Thoracic aorta (tissue), 2 donors: ENCODE data around the gene GON4L. TPM values are rescaled to one million over a fixed set of nuclear protein-coding genes. Genes with fewer than 3 reads are reported as not detected.

Source experiments
- ATAC-seq: fragments of 150-250 bp; one replicate; pipeline ENCODE4 v1.8.0; 2017; ENCODE audit warnings: low read depth; ENCODE audit not compliant: insufficient number of reproducible peaks, low FRiP score
- DNase-seq: peaks from one replicate; pipeline ENCODE4 v3.0.0-alpha.2; 2020; ENCODE audit warnings: low spot score
- H3K27ac ChIP-seq, 2 donors: fragments of 200-600 bp; sonication (generic); 1 replicate in 1 of 2; 2 replicates in 1 of 2; pipeline ENCODE4 v1.5.1; 2016; ENCODE audit warnings: mild to moderate bottlenecking in 2 of 2, moderate library complexity in 2 of 2
- H3K27me3 ChIP-seq: fragments of 200-600 bp; sonication (generic); replicated peaks from 2 replicates; pipeline ENCODE4 v1.6.0; 2016; ENCODE audit warnings: mild to moderate bottlenecking; ENCODE audit not compliant: insufficient read depth
- H3K36me3 ChIP-seq: fragments of 200-600 bp; sonication (generic); one replicate; pipeline ENCODE4 v1.5.1; 2016
- H3K4me1 ChIP-seq, 2 donors: fragments of 200-600 bp; sonication (generic); 1 replicate in 1 of 2; 2 replicates in 1 of 2; pipeline versions ENCODE4 v1.5.1 to v1.6.0; 2016; ENCODE audit warnings: low read depth in 2 of 2, mild to moderate bottlenecking in 1 of 2; ENCODE audit not compliant: control insufficient read depth in 1 of 2
- H3K4me3 ChIP-seq: fragments of 200-600 bp; sonication (generic); 2 replicates; pipeline ENCODE4 v1.5.1; 2016; ENCODE audit warnings: mild to moderate bottlenecking
- H3K9me3 ChIP-seq: fragments of 200-600 bp; sonication (generic); 2 replicates; pipeline ENCODE4 v1.5.1; 2016
- CTCF ChIP-seq: fragments of 200-600 bp; sonication (generic); IDR thresholded peaks from one replicate; pipeline ENCODE4 v1.5.1; 2019; ENCODE audit warnings: antibody characterized with exemption
- total RNA-seq, 2 donors: library from RNA; depleted of rRNA; stranded (reverse); fragments of >200 nt; gene quantifications; one replicate each; pipeline versions ENCODE4 v1.1.0 to v1.2.3, GENCODE V29; 2016

Gene GON4L
- total RNA-seq, 2 donors from 2014 or later: 39.3 to 83.2 TPM

GRCh38 chr1:155744711-155745283, 112.2 kb downstream of the GON4L start:
- no peak for TF ChIP-seq CTCF
- H3K4me3 ChIP-seq: peak overlapping the region; percentile 82
- DNase-seq (no peak), ATAC-seq (no peak)
- H3K27ac ChIP-seq: peak overlapping the region; percentile 43 to 85
- H3K27me3 ChIP-seq: no peaks in the 10 kb centered on the region
- no peaks in the 10 kb centered on the region for H3K9me3 ChIP-seq
- H3K36me3 ChIP-seq: no peaks in the 10 kb centered on the region
- peaks cover 4 to 8% of the 10 kb centered on the region in 2 donors for H3K4me1 ChIP-seq

- no peak overlapping the region for H3K4me3 ChIP-seq
- H3K27me3 ChIP-seq: no peaks in the 10 kb centered on the region
- H3K9me3 ChIP-seq: no peaks in the 10 kb centered on the region
- TF ChIP-seq CTCF: no peak
- ATAC-seq (no peak), DNase-seq (no peak)
- no peaks in the 10 kb centered on the region for H3K36me3 ChIP-seq
- no peak overlapping the region for H3K27ac ChIP-seq
- H3K4me1 ChIP-seq: peaks cover 4 to 8% of the 10 kb centered on the region in 2 donors
These were observed 115.1 kb downstream of the GON4L start for GRCh38 chr1:155741908-155742307.

GRCh38 chr1:155740995-155741394, 116.0 kb downstream of the GON4L start:
- peaks cover 4 to 8% of the 10 kb centered on the region in 2 donors for H3K4me1 ChIP-seq
- peaks cover 7% of the 10 kb centered on the region for H3K36me3 ChIP-seq
- TF ChIP-seq CTCF: no peak
- H3K4me3 ChIP-seq: no peak overlapping the region
- ATAC-seq (no peak), DNase-seq (no peak)
- no peaks in the 10 kb centered on the region for H3K9me3 ChIP-seq
- H3K27ac ChIP-seq: no peak overlapping the region
- H3K27me3 ChIP-seq: no peaks in the 10 kb centered on the region

GRCh38 chr1:155729031-155729898, 127.7 kb downstream of the GON4L start:
- H3K4me3 ChIP-seq: no peak overlapping the region
- DNase-seq: peak; percentile 9
- peaks cover 4 to 6% of the 10 kb centered on the region in 2 donors for H3K4me1 ChIP-seq
- H3K36me3 ChIP-seq: peaks cover 8% of the 10 kb centered on the region
- ATAC-seq: no peak
- no peaks in the 10 kb centered on the region for H3K27me3 ChIP-seq
- TF ChIP-seq CTCF: peak; percentile 61
- H3K27ac ChIP-seq: no peak overlapping the region
- H3K9me3 ChIP-seq: no peaks in the 10 kb centered on the region

- Histone ChIP-seq H3K9me3 (no peaks in the 10 kb centered on the region), H3K4me1 (peaks cover 0 to under 1% of the 10 kb centered on the region in 2 donors), H3K27ac (no peak overlapping the region), H3K4me3 (no peak overlapping the region), H3K36me3 (peaks cover 8% of the 10 kb centered on the region), H3K27me3 (no peaks in the 10 kb centered on the region)
- ATAC-seq (no peak), DNase-seq (no peak)
- no peak for TF ChIP-seq CTCF
These were observed 131.9 kb downstream of the GON4L start for GRCh38 chr1:155725142-155725541.
